HG03565 (cell line): ENCODE results near the gene GATD1.
A peak's percentile ranks its signal among the peaks of the same experiment; 100 is the strongest.

Experiments used
- ATAC-seq: cut with Tn5 transposase; IDR thresholded peaks from one replicate; pipeline ENCODE4 v1.9.1; 2021; ENCODE audit warnings: mild to moderate bottlenecking, moderate library complexity; ENCODE audit not compliant: unreplicated experiment

Gene GATD1

DNA sequence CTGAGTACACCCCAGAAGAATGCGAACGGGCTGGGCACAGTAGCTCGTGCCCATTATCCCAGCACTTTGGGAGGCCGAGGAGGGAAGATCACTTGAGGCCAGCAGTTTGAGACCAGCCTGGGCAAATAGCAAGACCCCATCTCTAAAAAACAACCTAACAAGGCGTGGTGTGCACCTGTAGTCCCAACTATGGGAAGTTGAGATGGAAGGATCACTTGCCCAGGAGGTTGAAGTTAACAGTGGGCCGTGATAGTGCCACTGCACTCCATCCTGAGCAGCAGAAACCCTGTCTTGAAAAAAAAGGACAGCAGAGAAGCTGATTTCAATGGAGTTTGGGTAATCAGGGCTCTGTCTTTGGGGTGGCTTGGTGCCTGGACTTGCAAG is 35.8 kb upstream of the GATD1 start:
- no peak for ATAC-seq

DNA sequence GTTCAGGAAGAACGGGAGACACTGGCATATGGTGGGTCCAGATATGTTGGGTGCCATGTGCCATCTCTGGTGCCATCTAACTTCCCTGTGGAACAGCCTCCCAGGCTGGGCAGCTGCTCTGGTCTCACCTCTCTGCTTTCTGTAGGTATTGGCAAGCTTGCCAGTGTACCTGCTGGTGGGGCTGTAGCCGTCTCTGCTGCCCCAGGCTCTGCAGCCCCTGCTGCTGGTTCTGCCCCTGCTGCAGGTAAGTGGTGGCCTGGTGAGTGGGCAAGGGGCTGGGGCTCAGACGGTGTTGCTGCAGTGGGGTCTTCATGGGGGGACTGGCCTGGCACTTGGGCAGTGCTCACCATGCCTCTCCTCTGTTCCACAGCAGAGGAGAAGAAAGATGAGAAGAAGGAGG is 35.1 kb upstream of the GATD1 start:
- ATAC-seq, result no peak

DNA sequence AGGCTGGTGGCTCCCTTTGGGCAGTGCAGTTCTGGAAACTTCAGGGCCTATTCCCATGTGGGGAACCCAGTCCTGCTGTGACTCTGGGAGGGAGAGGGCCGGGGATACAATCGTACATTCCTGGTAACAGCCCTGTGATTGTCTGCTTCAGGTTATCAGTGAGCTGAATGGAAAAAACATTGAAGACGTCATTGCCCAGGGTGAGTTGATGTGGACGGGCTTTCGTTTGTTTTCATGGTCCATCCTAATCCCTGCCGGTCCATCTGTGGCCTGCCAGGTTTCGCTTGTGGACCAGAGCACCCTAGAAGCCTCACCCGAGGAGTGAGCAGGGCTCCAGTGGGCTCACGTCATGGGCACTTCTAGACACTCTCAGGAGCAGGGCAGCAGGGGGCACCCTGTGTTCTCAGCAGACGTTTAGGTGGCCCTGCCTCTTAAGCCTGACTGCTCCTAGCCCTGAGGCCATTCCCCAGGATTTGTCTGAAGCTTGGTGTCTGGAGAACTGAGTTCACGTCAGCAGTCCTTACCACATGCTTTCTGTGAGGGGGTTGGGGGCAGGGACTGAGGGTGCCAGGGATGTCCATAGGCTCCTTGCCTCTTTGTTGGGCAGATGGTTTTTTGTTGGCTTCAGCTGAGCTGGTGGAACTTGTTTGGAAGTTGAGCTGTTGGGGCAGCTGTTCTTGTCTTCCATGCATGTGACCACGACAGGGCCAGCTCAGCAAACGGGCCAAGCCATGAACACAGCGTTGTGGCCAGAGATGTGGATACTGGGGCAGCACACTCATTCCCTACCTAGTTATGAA is 34.4 kb upstream of the GATD1 start:
- ATAC-seq, result no peak

DNA sequence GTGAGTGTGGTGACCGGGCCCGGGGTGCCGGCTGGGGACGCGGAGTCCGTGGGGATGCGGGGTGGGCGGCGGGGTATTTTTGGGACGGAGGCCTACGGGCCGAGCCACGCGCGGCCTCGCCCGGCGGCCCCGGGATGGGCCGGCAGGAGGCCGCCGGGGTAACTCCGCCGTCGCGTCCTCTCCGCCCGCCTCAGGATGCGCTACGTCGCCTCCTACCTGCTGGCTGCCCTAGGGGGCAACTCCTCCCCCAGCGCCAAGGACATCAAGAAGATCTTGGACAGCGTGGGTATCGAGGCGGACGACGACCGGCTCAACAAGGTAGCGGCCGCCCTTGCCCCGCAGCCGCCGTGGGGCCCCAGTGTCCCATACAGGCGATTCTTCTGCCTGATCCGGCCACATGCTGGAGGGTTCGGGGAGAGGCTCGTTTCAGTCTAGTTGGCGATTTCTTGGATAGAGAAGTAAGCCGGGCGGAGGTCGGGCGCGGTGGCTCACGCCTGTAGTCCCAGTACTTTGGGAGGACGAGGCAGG is 32.8 kb upstream of the GATD1 start:
- peak; percentile 1 for ATAC-seq

DNA sequence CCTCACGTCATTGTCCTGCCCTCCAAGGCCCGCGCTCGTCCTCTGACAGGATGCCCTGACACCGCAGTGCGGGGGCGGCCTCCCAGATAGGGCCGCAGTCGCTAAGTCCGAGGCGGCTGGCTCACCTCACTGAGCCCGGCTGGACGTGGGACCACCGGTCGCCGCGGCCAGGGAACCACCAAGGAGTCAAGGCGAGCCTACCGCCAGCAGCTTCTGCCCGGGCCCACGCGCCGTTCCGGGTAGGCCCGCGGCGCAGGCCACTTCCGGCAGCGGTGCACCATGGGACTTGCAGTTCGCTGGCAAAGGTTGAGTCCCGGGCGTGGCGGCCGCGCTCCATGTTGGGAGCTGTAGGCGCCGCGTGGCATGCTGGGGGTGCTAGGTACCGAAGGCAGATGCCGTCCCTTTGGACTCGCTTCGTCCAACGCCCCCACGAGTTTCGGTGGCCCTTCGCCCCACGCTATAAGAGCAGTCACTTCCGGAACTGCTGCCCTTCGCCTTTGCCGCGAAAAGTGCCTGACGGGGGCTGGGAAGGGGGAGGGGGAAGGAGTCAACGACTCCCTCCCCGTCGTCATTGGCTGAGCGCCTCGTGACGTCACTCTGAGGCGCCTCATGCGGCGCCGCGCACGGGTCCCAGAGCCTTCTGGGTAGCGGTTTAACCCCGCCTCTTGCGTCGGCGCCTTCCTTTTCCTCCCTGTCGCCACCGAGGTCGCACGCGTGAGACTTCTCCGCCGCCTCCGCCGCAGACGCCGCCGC is 32.2 kb upstream of the GATD1 start, which contains the start of gene RPLP2:
RPLP2 (plus strand) TSS at position 681 of the 753 bp plus-strand sequence. CDS start 268 bp downstream, outside the sequence.
- ATAC-seq, result peak; percentile 68

DNA sequence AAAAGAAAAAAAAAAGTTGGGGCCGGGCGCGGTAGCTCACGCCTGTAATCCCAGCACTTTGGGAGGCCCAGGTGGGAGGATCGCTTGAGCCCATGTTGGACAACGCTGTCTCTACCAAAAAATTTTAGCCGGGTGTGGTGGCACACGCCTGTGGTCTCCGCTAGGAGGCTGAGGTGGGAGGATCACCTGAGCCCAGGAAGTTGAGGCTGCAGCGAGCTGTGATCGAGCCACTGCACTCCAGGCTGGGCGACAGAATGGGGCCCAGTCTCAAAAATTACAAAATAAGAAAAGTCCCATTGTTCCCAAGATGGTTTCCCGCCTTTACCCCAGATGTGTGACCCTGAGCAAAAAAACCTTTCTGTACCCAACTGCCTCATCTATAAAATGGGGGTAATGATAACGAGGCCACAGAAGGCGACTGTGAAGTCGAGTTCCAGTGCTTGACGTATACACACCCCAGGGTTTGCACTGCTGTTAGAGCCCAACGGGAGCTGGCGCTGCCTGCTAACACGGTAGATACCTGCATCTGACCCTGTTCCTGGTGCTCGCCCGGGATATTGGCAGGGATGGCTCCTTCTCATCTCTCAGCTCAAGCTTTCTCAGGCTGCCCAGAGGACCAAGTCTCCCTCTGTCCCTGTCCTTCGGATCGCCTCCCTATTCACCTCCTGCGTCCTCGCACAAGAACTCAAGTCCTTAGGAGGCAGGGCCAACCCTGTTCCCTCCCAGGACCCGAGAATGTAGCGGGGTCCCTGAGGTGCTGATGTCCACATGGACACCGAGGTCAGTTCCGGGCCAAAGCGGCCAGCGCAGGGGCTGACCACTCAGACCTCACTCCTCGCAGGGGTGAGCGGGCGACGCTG is 31.4 kb upstream of the GATD1 start:
- ATAC-seq, result no peak

DNA sequence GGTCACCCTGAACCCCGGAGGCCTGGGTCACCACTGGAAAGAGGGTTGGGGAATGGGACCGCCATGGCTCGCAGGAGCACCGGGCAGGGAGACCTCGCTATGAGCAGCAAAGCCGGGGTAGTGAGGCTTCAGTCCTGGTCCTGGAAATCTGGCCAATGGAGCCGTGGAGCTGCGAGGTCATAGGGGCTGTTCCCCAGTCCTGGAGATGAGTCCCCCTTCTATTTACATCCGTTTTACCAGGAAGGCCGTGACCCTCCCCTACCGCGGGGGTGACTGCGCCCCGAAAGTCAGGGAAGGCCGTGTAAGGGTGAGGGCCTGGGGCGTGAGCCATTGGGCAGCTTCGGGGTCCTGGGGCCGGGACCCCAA is 27.3 kb upstream of the GATD1 start:
- ATAC-seq, result no peak

DNA sequence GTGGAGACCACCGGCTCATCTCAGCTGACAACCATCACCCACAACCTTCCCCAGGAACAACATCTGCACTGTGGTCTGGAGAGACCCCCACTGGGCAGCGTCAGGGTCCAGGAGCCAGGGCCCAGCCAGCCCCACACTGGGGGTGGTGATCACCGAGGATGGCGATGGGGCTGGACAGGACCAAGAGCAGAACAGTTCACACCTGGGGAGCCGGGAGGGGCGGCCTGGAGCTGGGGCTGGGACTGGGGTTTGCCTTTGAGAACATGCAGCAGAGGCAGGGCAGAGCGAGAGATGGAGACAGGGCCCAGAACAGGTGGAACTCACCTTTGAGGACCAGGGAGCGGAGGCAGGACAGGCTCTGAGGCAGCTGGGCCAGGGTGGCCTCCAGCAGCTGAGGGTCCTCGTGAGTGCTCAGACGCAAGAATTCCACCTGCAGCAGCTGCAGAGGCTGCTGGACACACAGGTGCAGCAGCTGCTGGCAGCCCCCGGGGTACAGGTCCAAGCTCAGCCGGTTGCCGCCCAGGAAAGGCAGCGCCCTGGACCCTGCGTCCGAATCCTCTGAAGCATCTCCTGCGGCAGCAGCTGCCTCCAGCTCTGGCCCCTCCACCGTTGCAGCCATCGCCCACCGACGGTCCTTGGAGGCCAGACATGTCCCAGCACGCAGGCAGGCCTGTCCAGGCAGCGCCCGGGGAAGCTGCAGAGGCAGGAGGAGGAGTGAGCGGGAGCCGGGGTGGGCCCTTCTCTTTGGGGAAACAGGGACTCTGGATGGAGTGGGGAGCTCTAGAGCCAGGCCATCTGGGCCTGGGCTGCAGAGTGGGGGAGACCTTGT is 26.7 kb upstream of the GATD1 start:
- ATAC-seq, result no peak

DNA sequence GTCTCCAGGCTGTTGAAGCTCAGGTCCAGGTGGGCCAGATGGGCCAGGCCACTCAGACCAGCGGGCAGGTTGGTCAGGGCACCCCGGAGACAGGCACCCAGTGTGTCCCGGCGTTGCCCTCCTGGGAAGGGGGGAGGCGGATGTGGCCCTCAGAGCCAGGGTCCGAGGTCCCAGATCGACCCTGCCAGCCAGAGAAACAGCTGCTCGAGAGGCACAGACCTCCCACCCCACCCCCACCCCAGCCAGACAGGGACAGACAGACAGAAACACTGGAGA is 26.1 kb upstream of the GATD1 start:
- no peak for ATAC-seq

DNA sequence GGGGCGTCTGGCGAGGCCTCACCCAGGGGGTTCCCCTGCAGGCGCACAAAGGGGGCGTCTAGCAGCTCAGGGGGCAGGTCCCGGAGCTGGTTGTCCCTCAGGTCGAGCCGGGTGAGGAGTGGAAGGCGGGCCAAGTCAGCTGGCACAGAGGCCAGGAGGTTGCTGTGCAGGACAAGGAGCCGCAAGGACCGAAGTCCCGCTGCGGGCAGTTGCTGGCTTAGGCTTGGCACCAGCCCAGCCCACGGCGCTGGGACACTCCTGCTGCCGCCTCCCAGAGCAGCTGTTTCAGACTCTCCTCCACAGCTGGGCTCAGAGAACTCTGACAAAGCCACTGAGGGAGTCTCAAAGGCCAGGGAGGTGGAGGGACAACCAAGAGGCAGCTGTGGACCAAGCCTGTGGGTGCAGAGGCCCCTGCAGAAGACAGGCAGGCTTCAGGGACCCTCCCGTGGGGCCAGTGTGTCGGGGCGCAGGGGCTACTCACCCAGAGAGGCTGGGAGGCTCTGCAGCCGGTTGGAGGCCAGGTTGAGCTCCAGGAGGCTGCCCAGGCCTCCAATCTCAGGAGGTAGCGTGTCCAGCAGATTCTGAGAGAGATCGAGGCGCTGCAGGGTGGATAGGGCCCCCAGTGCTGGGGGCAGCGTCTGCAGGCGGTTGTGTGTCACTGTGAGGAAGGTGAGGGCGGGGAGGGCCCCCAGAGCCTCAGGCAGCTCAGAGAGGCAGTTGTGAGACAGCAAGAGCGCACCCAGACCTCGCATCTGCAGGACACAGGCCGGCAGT is 25.6 kb upstream of the GATD1 start:
- no peak for ATAC-seq

DNA sequence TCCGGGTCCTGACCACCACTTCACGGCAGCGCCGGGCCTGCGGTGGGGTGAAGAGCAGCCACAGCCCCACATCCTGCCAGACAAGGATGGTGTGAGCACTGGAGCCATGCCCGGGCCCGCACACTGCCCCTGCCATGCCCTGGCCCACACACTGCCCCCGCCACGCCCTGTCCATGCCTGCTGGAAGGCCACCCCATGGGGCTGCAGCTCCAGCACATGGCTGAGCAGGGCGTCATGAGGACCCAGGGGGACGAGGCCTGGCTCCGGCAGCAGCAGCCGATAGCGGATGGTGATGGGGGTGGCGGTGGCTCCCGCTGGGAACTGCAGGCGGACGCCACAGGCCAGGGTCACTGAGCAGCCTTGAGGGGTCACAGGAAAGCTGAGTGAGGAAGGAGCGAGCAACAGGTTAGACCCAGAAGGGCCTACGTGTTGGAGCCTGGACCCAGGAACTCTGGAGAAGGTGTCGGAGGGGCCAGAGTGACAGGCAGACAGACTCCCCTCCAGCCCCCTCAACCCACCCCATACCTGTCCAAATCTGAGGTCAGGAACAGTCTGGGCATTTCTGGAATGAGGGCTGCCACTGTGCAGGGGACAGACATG is 24.8 kb upstream of the GATD1 start:
- no peak for ATAC-seq

DNA sequence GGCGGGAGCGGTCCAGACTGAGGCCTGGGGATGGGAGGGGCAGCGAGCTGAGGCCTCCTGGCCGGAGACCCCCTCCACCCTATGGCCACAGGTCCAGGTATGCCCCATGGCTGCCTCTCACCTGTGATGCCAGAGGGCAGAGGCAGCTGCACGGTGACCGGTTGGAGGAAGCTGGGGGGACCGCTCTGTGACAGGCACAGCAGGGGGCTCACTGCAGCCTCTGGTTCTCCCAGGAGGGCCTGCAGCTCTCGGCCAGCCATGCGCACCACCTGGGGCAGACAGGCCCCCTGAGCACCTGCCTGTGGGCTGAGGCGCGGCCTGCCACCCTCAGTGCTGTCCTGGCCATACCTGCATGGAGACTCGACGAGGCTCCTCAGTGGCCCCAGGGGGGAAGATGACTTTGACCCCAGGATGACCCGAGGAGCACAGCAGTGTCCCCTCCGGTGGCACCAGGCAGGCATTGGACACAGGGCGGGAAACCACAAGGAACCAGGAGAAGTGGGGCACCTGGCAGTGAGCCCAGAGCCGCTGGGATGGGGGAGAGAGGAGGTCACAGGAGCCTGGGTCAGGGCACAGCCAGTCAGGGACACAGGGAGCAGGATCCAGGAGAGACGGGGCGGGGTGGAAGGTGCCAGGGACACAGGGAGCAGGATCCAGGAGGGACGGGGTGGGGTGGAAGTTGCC is 24.0 kb upstream of the GATD1 start:
- no peak for ATAC-seq

DNA sequence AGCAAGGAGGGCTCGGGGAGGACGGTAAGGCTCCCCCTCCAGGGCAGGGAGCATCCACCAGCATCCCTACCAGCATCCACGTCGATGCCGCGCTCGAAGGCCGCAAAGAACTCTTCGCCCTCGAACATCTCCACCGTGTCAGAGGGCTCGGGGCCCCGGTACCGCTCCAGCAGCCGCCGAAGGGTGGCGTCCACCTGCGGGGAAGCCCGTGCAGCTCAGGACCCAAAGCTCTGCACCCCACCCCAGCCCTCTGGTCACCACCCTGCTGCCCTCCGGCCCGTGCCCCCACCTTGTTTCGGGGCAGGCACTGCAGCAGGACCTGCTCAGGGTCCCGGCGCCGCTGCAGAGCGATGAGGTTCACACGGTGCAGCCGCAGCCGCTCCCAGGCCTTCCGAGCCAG is 23.2 kb upstream of the GATD1 start:
- ATAC-seq, result no peak

DNA sequence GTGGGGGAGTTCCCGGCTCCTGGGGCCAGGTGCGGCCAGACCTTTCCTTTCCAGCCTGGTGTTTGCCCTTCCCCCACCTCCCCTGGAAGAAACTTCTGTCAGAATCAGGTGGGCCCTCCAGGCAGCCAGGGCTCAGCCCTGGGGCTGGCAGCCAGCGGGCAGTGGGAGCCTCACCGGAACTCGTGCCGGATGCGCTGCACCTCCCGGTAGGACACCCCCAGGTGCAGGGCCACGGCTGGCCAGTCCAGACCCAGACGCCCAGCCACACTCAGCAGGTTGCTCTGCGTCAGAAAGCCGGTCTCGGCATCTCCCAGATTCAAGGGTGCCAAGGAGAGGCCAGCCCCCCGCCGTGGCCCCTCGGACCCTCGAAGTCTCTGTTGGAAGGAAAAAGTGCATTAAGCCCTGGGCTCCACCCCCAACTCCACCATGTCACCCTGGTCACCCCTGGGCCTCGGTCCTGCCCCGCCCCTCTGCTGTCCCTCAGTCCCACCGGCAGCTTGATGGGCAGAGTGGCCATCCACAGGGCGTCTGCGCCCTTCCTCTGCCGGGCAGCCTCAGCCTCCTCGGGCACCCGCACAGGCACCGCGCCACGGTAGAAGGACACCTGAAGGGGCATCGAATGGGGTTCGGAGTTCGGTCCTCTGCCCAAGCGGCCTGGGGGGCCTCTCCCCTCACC is 22.5 kb upstream of the GATD1 start:
- no peak for ATAC-seq

DNA sequence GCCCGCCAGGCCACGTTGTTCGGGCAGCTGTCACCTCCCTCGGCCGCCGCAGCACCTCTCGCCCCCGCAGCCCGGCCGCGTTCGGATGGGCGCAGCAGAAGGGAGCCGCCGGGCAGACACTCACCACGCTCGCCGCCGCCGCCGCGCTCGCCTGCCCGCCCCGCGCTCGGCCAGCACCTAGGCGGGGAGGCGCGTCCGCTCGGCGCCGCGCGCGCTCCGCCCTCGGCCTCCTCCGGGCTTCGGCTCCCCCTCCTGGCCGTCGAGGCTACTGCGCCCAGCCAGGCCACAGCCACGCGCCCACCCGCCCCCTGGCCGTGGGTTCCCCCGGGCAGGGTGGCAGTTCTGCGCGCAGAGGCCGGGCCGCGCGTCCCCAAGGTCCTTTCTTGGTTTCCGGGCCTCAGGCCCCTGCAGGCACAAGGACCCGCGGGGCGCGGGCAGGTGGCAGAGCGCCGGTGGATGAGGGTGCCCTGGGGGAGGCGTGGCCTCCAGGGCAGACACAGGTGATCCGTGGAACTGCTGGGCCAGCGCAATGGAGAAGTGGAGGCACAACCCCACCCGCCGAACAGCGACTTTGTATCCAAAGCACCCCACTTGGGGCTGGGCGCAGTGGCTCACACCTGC is 20.9 kb upstream of the GATD1 start, which contains the start of gene SLC25A22:
SLC25A22 (minus strand) TSS at position 189 of the 621 bp plus-strand sequence. CDS start 3,275 bp downstream, outside the sequence.
- ATAC-seq, result peak; percentile 37

DNA sequence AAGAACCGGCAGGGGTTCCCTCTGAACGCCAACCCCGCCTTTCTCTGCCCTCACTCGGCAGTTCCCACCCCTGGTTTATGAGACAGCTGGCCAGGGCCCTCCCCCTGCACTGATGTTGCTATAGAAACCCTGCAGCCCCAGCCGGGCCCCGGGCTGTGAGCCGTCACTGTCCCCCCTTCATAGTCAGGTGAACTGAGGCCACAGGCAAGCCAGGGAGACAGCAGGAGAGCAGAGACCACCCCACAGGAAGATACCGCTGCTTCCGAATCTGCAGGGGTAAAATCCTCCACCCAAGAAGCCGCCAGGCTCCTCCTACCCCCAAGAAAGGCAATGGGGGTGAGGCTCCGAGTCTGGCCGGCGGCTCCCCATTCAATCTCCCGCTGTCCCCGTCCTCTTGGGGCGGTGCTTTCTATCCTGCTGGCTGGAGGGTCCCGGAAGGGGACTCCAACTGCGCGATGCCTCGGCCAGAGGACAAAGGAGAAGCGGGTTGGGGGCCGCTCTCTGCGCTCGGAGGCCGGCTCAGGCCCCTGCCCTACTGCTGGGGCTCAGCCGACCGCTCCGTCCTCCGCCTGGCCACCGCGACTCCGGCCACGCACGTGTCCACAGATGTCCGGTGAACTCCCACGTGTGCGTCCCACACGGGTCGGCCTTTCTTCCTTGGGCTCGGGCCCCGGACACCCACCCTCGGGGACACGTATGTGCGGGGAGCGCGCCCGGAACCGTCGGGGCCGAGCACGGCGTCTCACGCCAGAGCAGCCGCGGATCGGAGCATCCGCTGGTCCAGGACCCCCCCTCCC is 20.2 kb upstream of the GATD1 start:
- peak; percentile 24 for ATAC-seq
